K562 (cell line): ENCODE results near the gene SCN5A. TPM values are rescaled to one million over a fixed set of nuclear protein-coding genes. Genes with fewer than 3 reads are reported as not detected.

Source experiments
- ATAC-seq: fragments of 200-7000 bp; cut with Tn5 transposase; 3 replicates; pipeline ENCODE4 v1.9.1; 2020; ENCODE audit warnings: moderate library complexity
- BruUV-seq: library from RNA; stranded (reverse); fragments of 400-500 nt; replicated peaks from 2 replicates; lab custom pipeline; 2021; lab: Mats Ljungman, UMichigan
- CTCF ChIA-PET: fragments of 300-600 bp; formaldehyde crosslinking; extraction: SDS; loops from one replicate; lab custom pipeline; 2021; ENCODE audit warnings: low intra/inter-chr PET ratio; lab: Yijun Ruan, JAX
- POLR2A ChIA-PET: fragments of 300-600, 350-650 bp; sonication (Branson Sonifier 250); formaldehyde crosslinking; extraction: SDS; loops from one replicate; lab custom pipeline; 2021; ENCODE audit warnings: antibody characterized with exemption, inconsistent platforms; lab: Yijun Ruan, JAX
- DNase-seq, 4 experiments: peaks; one replicate each; pipeline versions ENCODE4 v3.0.0 to v3.0.0-alpha.2; 2011 to 2018; ENCODE audit warnings: low spot score in 3 of 4, mixed read lengths in 3 of 4; ENCODE audit errors: extremely low read depth in 1 of 4
- FAIRE-seq: peaks from 2 replicates; lab custom pipeline; 2011; peaks lifted over from hg19 to GRCh38; lab: Jason Lieb, UNC
- H2AFZ ChIP-seq: 2 replicates; pipeline ENCODE4 v1.6.0; 2011; ENCODE audit warnings: low read depth, low read length, control low read depth, inconsistent platforms
- H3K27ac ChIP-seq: fragments of 200-600 bp; 3 replicates; pipeline ENCODE4 v1.8.0; 2011; ENCODE audit warnings: low read depth, mild to moderate bottlenecking, control low read depth, inconsistent platforms, low read length, moderate library complexity, mixed read lengths; ENCODE audit errors: extremely low read depth
- H3K27me3 ChIP-seq, 2 experiments: fragments of 300-600 bp in 1 of 2; 2 replicates in 1 of 2; 3 replicates in 1 of 2; pipeline versions ENCODE4 v1.6.0 to v1.8.0; 2011; ENCODE audit warnings: inconsistent platforms in 2 of 2, low read length in 2 of 2, mild to moderate bottlenecking in 1 of 2, mixed read lengths in 1 of 2, moderate library complexity in 1 of 2; ENCODE audit not compliant: control insufficient read depth in 2 of 2, insufficient read depth in 2 of 2
- H3K36me3 ChIP-seq: fragments of 300-600 bp; 3 replicates; pipeline ENCODE4 v1.8.0; 2011; ENCODE audit warnings: mild to moderate bottlenecking, low read length, inconsistent platforms; ENCODE audit not compliant: control insufficient read depth, insufficient read depth
- H3K4me1 ChIP-seq, 2 experiments: fragments of 200-600 bp in 1 of 2; replicated peaks in 1 of 2; 2 replicates in 1 of 2; 3 replicates in 1 of 2; pipeline versions ENCODE4 v1.5.1 to v1.8.0; 2011; ENCODE audit warnings: inconsistent platforms in 2 of 2, low read length in 2 of 2, mild to moderate bottlenecking in 1 of 2, mixed read lengths in 1 of 2, moderate library complexity in 1 of 2; ENCODE audit not compliant: control insufficient read depth in 2 of 2, insufficient read depth in 2 of 2
- H3K4me2 ChIP-seq: 2 replicates; pipeline ENCODE4 v1.6.1; 2011; ENCODE audit warnings: low read length, control low read depth, inconsistent platforms, mixed read lengths; ENCODE audit not compliant: insufficient read depth
- H3K4me3 ChIP-seq: fragments of 200-600 bp; sonication (generic), shearing (Covaris generic); 2 replicates; pipeline ENCODE4 v1.5.1; 2016; ENCODE audit warnings: control low read depth, inconsistent platforms
- H3K79me2 ChIP-seq: fragments of 200-600 bp; 3 replicates; pipeline ENCODE4 v1.8.0; 2011; ENCODE audit warnings: low read length, inconsistent platforms; ENCODE audit not compliant: control insufficient read depth, insufficient read depth
- H3K9ac ChIP-seq, 2 experiments: 2 replicates each; pipeline versions ENCODE4 v1.6.0 to v1.6.1; 2011; ENCODE audit warnings: low read depth in 2 of 2, low read length in 2 of 2, control low read depth in 1 of 2, inconsistent platforms in 1 of 2, mild to moderate bottlenecking in 1 of 2, mixed read lengths in 1 of 2; ENCODE audit not compliant: insufficient read depth in 1 of 2
- H3K9me1 ChIP-seq: one replicate; pipeline ENCODE4 v1.6.0; 2011; ENCODE audit warnings: inconsistent platforms, mild to moderate bottlenecking, low read length, moderate library complexity; ENCODE audit not compliant: control insufficient read depth, insufficient read depth
- H3K9me3 ChIP-seq: replicated peaks from 2 replicates; pipeline ENCODE4 v1.5.1; 2011; ENCODE audit warnings: low read depth, low read length, inconsistent platforms; ENCODE audit not compliant: control insufficient read depth, insufficient read depth
- H4K20me1 ChIP-seq: replicated peaks from 2 replicates; pipeline ENCODE4 v1.6.1; 2011; ENCODE audit warnings: low read length, inconsistent platforms, mixed read lengths; ENCODE audit not compliant: control insufficient read depth, insufficient read depth
- CAMTA2 ChIP-seq: fragments of 250-450 bp; sonication (Bioruptor Pico); conservative IDR thresholded peaks from 2 replicates; pipeline ENCODE4 v1.5.1; 2022
- FOS ChIP-seq: IDR thresholded peaks from 3 replicates; pipeline ENCODE4 v1.6.1; 2011; ENCODE audit not compliant: insufficient read length; ENCODE audit errors: extremely low read depth
- WGBS: fragments of 100-300 bp; shearing (Covaris generic); methylation state at CpG from one replicate; pipeline ENCODE4 v1.1.6; 2016; ENCODE audit warnings: low coverage, mixed read lengths; ENCODE audit not compliant: insufficient coverage; ENCODE audit errors: missing lambda C conversion rate; 5-methylcytosine and 5-hydroxymethylcytosine counted together
- in situ Hi-C: fragments of 300-500 bp; cut with MboI; formaldehyde crosslinking; loops from 4 replicates; pipeline ENCODE4 v1.15.0; 2018; ENCODE audit warnings: inconsistent platforms, mixed read lengths
- intact Hi-C: fragments of 100-400 bp; cut with micrococcal nuclease; formaldehyde crosslinking; loops from 2 replicates; pipeline ENCODE4 v1.14.2; 2022
- polyA plus RNA-seq, 8 experiments: library from polyadenylated mRNA; depleted of rRNA in 4 of 8; stranded (reverse) in 5 of 8; unstranded in 3 of 8; fragments of >200 nt; fragmentation: Nextera tagmentation in 2 of 8; fragmentation: Illumina TruSeq in 1 of 8; extraction: Ambion mirVana in 2 of 8; extraction: Trizol in 1 of 8; gene quantifications; 2 replicates each; pipeline versions ENCODE4 v1.2.1 to v1.2.3, GENCODE V29; 2011 to 2014; ENCODE audit warnings: inconsistent platforms in 1 of 8, missing spikeins in 1 of 8
- total RNA-seq, 7 experiments: library from RNA; depleted of rRNA in 6 of 7; stranded (reverse); fragments of >200 nt in 6 of 7; fragmentation: Illumina TruSeq in 2 of 7; extraction: Trizol in 2 of 7; gene quantifications; 2 replicates each; pipeline versions ENCODE4 v1.2.1 to v1.2.3, GENCODE V29; 2011 to 2021; ENCODE audit warnings: low replicate concordance in 1 of 7
- TF ChIP-seq, protein P1 (sequence below), 2 experiments: fragments of 450-650 bp in 1 of 2; IDR thresholded peaks; 2 replicates each; pipeline ENCODE4 v1.6.1; 2011 to 2017; ENCODE audit warnings: low read depth in 2 of 2, antibody characterized with exemption in 1 of 2, borderline replicate concordance in 1 of 2, low read length in 1 of 2, mild to moderate bottlenecking in 1 of 2, mixed read lengths in 1 of 2; ENCODE audit not compliant: control insufficient read depth in 1 of 2

The SCN5A gene
- total and polyA plus RNA-seq, 9 of the 15 experiments (the other 6 are each of a cell fraction or from before 2014, with no cell fraction given), result 0.07 to 1.4 (median 0.21) TPM; not detected in 2

DNA sequence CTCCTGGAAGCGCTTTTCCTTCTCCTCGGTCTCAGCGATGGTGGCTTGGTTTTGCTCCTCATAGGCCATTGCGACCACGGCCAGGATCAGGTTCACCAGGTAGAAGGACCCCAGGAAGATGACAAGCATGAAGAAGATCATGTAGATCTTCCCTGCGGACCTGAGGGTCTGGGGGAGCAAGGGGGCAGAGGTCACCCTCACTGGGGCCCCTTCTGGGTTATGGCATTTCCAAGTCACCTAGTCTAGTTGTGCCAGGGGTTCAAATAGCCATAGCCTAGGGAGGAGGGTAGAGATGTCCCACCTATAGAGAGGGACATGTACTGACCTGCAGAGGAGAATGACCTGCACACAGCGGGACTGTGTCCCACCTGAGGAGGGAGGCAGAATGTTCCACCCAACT is 43.5 kb downstream of the SCN5A start:
- Histone ChIP-seq H4K20me1 (no peaks in the 10 kb centered on the region; the same call in none of the 2 replicates), H3K4me1 (no peaks in the 10 kb centered on the region), H3K9me1 (peaks cover 4% of the 10 kb centered on the region), H3K4me3 (no peak overlapping the region), H3K27ac (no peak overlapping the region), H3K27me3 (peaks cover 19 to 85% of the 10 kb centered on the region in 2 experiments), H2AFZ (no peak overlapping the region), H3K4me2 (no peak overlapping the region), H3K9ac (no peak overlapping the region), H3K9me3 (no peaks in the 10 kb centered on the region), H3K36me3 (no peaks in the 10 kb centered on the region), H3K79me2 (no peaks in the 10 kb centered on the region)
- 1% methylated on average over 7 of the region's 7 CpGs for WGBS
- ATAC-seq (no peak), DNase-seq (no peak), FAIRE-seq (no peak)
- CTCF ChIA-PET, result no interaction called here
- intact Hi-C loops, result no loop called here
- TF ChIP-seq FOS (no peak), CAMTA2 (CRISPR knock-in tag) (no peak)
- TF ChIP-seq, protein P1, sequence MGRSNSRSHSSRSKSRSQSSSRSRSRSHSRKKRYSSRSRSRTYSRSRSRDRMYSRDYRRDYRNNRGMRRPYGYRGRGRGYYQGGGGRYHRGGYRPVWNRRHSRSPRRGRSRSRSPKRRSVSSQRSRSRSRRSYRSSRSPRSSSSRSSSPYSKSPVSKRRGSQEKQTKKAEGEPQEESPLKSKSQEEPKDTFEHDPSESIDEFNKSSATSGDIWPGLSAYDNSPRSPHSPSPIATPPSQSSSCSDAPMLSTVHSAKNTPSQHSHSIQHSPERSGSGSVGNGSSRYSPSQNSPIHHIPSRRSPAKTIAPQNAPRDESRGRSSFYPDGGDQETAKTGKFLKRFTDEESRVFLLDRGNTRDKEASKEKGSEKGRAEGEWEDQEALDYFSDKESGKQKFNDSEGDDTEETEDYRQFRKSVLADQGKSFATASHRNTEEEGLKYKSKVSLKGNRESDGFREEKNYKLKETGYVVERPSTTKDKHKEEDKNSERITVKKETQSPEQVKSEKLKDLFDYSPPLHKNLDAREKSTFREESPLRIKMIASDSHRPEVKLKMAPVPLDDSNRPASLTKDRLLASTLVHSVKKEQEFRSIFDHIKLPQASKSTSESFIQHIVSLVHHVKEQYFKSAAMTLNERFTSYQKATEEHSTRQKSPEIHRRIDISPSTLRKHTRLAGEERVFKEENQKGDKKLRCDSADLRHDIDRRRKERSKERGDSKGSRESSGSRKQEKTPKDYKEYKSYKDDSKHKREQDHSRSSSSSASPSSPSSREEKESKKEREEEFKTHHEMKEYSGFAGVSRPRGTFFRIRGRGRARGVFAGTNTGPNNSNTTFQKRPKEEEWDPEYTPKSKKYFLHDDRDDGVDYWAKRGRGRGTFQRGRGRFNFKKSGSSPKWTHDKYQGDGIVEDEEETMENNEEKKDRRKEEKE (IDR thresholded peaks at IDR 0.05; ENCODE audit: borderline replicate concordance in 1 of 2, control insufficient read depth in 1 of 2, low read depth in 2 of 2, low read length in 1 of 2), result no peak
- in situ Hi-C loops, result no loop called here
- no TSS peak for BruUV-seq
- POLR2A ChIA-PET, result no interaction called here
